Epithelial cell of proximal tubule (primary cell): ENCODE measurements around the gene FNDC3A. TPM values are rescaled to one million over a fixed set of nuclear protein-coding genes. Genes with fewer than 3 reads are reported as not detected.
"Not testable (repeated sequence)": the region's sequence is repeated elsewhere in the genome, so short reads cannot be mapped to it uniquely, and the experiment has no call there.

ENCODE experiments used
- DNase-seq: peaks from one replicate; pipeline ENCODE4 v3.0.0-alpha.2; 2011; ENCODE audit warnings: low read depth
- H3K4me3 ChIP-seq: 2 replicates; pipeline ENCODE4 v1.5.1; 2011; ENCODE audit warnings: low read depth, mild to moderate bottlenecking, low read length
- total RNA-seq: library from RNA; depleted of rRNA; stranded (reverse); fragments of >200 nt; gene quantifications from 2 replicates; pipeline ENCODE4 v1.2.3, GENCODE V29; 2015
- TF ChIP-seq, protein P1 (sequence below): conservative IDR thresholded peaks from 2 replicates; pipeline ENCODE4 v1.5.1; 2012; ENCODE audit warnings: low read depth, mild to moderate bottlenecking, low read length

The FNDC3A gene
- total RNA-seq, 1 donor from 2014 or later: 27.2 TPM

- no peak for DNase-seq
- H3K4me3 ChIP-seq: no peak overlapping the region
- TF ChIP-seq, protein P1, sequence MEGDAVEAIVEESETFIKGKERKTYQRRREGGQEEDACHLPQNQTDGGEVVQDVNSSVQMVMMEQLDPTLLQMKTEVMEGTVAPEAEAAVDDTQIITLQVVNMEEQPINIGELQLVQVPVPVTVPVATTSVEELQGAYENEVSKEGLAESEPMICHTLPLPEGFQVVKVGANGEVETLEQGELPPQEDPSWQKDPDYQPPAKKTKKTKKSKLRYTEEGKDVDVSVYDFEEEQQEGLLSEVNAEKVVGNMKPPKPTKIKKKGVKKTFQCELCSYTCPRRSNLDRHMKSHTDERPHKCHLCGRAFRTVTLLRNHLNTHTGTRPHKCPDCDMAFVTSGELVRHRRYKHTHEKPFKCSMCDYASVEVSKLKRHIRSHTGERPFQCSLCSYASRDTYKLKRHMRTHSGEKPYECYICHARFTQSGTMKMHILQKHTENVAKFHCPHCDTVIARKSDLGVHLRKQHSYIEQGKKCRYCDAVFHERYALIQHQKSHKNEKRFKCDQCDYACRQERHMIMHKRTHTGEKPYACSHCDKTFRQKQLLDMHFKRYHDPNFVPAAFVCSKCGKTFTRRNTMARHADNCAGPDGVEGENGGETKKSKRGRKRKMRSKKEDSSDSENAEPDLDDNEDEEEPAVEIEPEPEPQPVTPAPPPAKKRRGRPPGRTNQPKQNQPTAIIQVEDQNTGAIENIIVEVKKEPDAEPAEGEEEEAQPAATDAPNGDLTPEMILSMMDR: no peak
Observed at GRCh38 chr13:49062297-49062896, 86.7 kb downstream of the FNDC3A start.

GRCh38 chr13:49063011-49063410, 87.3 kb downstream of the FNDC3A start:
- TF ChIP-seq, protein P1: no peak
- no peak overlapping the region for H3K4me3 ChIP-seq
- DNase-seq: no peak

DNA sequence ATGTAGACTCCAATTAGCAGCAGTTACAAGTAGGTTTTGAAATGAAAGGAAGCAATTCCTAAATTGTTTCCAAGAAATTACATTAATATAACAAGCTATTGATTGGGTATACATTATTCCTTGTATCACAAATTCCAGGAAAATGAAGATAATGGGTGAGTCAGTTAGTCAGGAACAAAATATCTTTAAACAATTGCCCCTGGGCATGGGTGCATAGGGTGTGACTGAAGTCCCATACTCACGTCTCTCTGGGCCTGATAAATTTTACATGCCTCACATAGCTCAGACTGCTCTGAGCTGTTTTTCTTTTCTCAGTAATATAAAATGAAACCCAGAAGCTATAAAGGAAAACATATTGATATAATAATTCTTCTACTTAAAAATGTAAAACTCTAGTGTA, 87.8 kb downstream of the FNDC3A start:
- DNase-seq: no peak
- TF ChIP-seq, protein P1: no peak
- H3K4me3 ChIP-seq: no peak overlapping the region

GRCh38 chr13:49064476-49064875, 88.8 kb downstream of the FNDC3A start:
- no peak overlapping the region for H3K4me3 ChIP-seq
- TF ChIP-seq, protein P1: no peak
- DNase-seq: no peak

DNA sequence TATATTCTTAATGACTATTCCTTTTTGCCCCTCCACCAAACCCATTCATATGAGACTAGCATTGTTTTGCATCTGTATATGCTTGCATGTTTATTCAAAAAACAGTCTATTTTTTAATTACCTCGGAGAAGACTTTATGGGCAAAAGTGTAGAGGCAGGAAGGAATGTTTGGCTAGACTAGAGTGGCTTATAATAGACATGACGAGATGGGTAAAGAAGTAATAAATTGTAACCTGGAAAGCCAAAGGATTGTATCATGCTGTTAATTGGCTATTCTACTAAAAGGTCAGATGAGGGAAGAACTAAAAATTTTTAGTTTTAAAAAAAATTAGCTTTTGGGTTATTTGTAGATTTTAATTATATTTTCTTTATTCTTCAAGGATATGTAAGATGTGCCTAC, 91.1 kb downstream of the FNDC3A start:
- TF ChIP-seq, protein P1: no peak
- no peak for DNase-seq
- H3K4me3 ChIP-seq: no peak overlapping the region

GRCh38 chr13:49068498-49068897, 92.8 kb downstream of the FNDC3A start:
- not testable (repeated sequence) for DNase-seq, H3K4me3 ChIP-seq

GRCh38 chr13:49070021-49070420, 94.3 kb downstream of the FNDC3A start:
- H3K4me3 ChIP-seq, DNase-seq: not testable (repeated sequence)

- H3K4me3 ChIP-seq: no peak overlapping the region
- TF ChIP-seq, protein P1: no peak
- no peak for DNase-seq
Observed at GRCh38 chr13:49071341-49071937, 95.7 kb downstream of the FNDC3A start.
